ENCODE data around the gene IL18BP.

The IL18BP gene

DNA sequence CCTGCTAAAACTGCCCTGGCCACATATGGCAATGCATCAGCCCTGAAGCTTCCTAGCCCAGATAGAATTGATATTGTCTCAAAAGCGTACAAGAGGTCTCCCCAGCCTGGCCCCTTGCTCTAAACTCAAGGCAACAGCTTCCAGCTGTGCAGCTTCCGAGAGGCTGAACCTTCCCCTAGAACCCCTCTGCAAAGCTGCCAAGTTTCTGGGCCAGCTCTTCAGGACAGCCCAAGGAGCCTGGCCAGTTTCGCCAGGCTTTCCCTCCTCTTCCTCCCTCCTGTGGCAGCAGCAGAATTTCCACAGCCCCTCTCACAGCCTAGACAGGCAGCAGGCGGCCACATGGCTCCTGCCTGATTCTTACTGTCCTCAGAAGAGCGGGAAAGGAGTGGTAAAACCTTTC lies 47.1 kb downstream of the IL18BP start:
- Histone ChIP-seq H3K27me3 (ENCODE audit: low read length) (no peaks in the 10 kb centered on the region), H3K9me2 (replicated peaks; ENCODE audit: insufficient read depth, low read length) (no peaks in the 10 kb centered on the region), H3K4me3 (ENCODE audit: insufficient read depth, low read length, poor library complexity, severe bottlenecking) (no peak overlapping the region), H3K79me2 (ENCODE audit: insufficient read depth, low read length) (peaks cover 46% of the 10 kb centered on the region), H3K36me3 (ENCODE audit: low read length) (0 out of 2 replicates have a peak, but pooled peaks cover 3% of the 10 kb centered on the region), H3K9me3 (ENCODE audit: insufficient read depth, low read length) (no peaks in the 10 kb centered on the region), H3K4me2 (ENCODE audit: low read depth, low read length, poor library complexity, severe bottlenecking) (no peak overlapping the region), H3K9ac (ENCODE audit: low read length) (no peak overlapping the region), H3K27ac (ENCODE audit: low read depth, low read length) (no peak overlapping the region), H4K20me1 (ENCODE audit: low read depth, low read length) (no peaks in the 10 kb centered on the region), H3F3A (ENCODE audit: insufficient read depth) (peaks cover 8% of the 10 kb centered on the region; the same call in 1 of the 2 replicates), H2AFZ (ENCODE audit: low read depth, low read length, severe bottlenecking) (no peak overlapping the region)
- TF ChIP-seq EZH2phosphoT487 (conservative IDR thresholded peaks at IDR 0.05; ENCODE audit: low read length) (no peak), CTCF (IDR thresholded peaks at IDR 0.05; ENCODE audit: insufficient read depth, low read length, poor library complexity, severe bottlenecking) (no peak)

GRCh38 chr11:72048766-72049460 lies 50.2 kb downstream of the IL18BP start:
- Histone ChIP-seq H3K27me3 (ENCODE audit: low read length) (no peaks in the 10 kb centered on the region), H3K36me3 (ENCODE audit: low read length) (0 out of 2 replicates have a peak, but pooled peaks cover 3% of the 10 kb centered on the region), H3K9me2 (replicated peaks; ENCODE audit: insufficient read depth, low read length) (no peaks in the 10 kb centered on the region), H3K27ac (ENCODE audit: low read depth, low read length) (no peak overlapping the region), H3K4me2 (ENCODE audit: low read depth, low read length, poor library complexity, severe bottlenecking) (no peak overlapping the region), H3K4me3 (ENCODE audit: insufficient read depth, low read length, poor library complexity, severe bottlenecking) (no peak overlapping the region), H3F3A (ENCODE audit: insufficient read depth) (no peaks in the 10 kb centered on the region), H3K79me2 (ENCODE audit: insufficient read depth, low read length) (peaks cover 50% of the 10 kb centered on the region), H2AFZ (ENCODE audit: low read depth, low read length, severe bottlenecking) (no peak overlapping the region), H3K9me3 (ENCODE audit: insufficient read depth, low read length) (no peaks in the 10 kb centered on the region), H3K9ac (ENCODE audit: low read length) (no peak overlapping the region), H4K20me1 (ENCODE audit: low read depth, low read length) (no peaks in the 10 kb centered on the region)
- no peak for TF ChIP-seq EZH2phosphoT487 (conservative IDR thresholded peaks at IDR 0.05; ENCODE audit: low read length)
- TF ChIP-seq CTCF (IDR thresholded peaks at IDR 0.05; ENCODE audit: insufficient read depth, low read length, poor library complexity, severe bottlenecking), result no peak
